Measurements from ENCODE around the gene ADAT1.

The ADAT1 gene

DNA sequence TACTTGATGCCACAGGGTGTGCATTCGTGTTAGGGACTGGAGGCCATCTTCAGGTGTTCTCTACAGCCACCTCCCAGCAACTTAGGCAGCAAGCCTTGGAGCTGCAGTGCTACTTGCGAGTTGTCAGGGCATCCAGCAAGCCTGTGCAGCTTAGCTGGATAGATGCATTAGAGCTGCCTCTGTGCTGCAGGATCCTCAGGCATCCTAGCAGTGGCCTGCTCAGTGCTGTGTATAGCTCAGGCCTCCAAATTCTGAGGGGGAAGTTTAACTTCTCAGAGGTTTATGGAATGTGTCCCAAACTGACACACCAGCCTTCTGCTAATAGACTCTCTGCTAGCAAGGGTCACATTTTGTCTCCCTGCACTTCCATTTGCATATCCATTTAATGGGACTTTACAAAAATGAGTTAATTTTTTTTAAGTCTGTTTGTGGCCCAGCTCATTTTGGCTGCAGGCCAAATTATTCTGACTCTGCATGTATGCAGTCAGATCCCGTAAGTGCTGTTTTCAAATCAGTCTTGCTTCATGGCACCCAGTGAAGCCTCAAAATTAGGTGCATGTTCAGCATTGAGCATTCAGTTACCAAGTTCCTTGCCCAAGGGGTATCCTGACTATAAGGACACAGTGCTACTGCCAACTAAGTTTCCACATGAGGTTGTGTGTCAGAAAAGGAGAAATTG, 50.1 kb downstream of the ADAT1 start:
- no peak for DNase-seq (ENCODE audit: extremely low spot score)
- ChIA-PET CTCF (no interaction called here), POLR2A (no interaction called here)
- TF ChIP-seq L3MBTL2 (conservative IDR thresholded peaks at IDR 0.05) (no peak), HDGF (IDR thresholded peaks at IDR 0.05; ENCODE audit: borderline replicate concordance) (no peak), ZNF384 (IDR thresholded peaks at IDR 0.05) (no peak), TARDBP (IDR thresholded peaks at IDR 0.05) (no peak), FOXA1 (IDR thresholded peaks at IDR 0.05) (no peak), ARNT (IDR thresholded peaks at IDR 0.05) (no peak), NFRKB (IDR thresholded peaks at IDR 0.05) (no peak)
- TF ChIP-seq, protein P1, sequence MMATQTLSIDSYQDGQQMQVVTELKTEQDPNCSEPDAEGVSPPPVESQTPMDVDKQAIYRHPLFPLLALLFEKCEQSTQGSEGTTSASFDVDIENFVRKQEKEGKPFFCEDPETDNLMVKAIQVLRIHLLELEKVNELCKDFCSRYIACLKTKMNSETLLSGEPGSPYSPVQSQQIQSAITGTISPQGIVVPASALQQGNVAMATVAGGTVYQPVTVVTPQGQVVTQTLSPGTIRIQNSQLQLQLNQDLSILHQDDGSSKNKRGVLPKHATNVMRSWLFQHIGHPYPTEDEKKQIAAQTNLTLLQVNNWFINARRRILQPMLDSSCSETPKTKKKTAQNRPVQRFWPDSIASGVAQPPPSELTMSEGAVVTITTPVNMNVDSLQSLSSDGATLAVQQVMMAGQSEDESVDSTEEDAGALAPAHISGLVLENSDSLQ (IDR thresholded peaks at IDR 0.05), result no peak

DNA sequence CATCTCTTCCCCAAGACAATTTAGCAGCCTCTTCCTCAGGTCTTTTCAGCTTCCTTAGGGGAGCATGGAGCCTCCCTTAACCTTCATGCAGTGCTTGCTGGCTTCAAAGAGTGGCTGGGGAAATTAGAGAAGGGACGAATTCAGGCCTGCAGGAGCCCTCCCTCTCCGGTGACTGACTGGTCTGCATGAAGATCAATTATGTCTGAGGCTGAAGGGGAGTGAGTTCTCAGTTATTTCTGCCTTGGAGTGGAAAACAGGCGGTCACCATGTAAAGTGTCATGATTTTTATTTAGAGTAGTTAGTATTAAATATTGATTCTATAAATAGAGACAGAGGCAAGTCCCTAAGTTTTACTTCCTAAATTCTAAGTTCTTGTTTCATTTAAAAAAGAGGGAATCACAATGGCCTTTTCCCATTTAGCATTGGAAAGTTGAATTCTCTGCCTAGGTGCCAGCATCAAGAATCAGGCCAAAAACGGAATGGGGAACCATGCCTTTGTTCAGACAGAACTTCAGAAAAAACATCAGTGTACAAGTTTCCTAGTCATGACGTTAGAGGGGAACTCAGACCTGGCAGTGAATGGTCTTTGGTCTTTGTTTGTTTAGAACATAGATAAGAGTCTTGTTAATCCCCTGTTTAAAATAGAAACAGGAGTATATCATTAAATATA, 52.5 kb downstream of the ADAT1 start:
- ChIA-PET CTCF (no interaction called here), POLR2A (no interaction called here)
- TF ChIP-seq NFRKB (IDR thresholded peaks at IDR 0.05) (no peak), ARNT (IDR thresholded peaks at IDR 0.05) (no peak), FOXA1 (IDR thresholded peaks at IDR 0.05) (no peak), TARDBP (IDR thresholded peaks at IDR 0.05) (no peak), FOXM1 (IDR thresholded peaks at IDR 0.05; ENCODE audit: borderline replicate concordance) (no peak), CTBP1 (IDR thresholded peaks at IDR 0.05; ENCODE audit: borderline replicate concordance) (no peak), SP1 (IDR thresholded peaks at IDR 0.05) (no peak), L3MBTL2 (conservative IDR thresholded peaks at IDR 0.05) (no peak), LEF1 (IDR thresholded peaks at IDR 0.05; ENCODE audit: borderline replicate concordance) (no peak), FOXK2 (IDR thresholded peaks at IDR 0.05) (no peak), SUZ12 (IDR thresholded peaks at IDR 0.05) (no peak), HDGF (IDR thresholded peaks at IDR 0.05; ENCODE audit: borderline replicate concordance) (no peak), BHLHE40 (IDR thresholded peaks at IDR 0.05; ENCODE audit: borderline replicate concordance) (no peak)
- TF ChIP-seq, protein P1 (IDR thresholded peaks at IDR 0.05), result no peak
- no peak for DNase-seq (ENCODE audit: extremely low spot score)

DNA sequence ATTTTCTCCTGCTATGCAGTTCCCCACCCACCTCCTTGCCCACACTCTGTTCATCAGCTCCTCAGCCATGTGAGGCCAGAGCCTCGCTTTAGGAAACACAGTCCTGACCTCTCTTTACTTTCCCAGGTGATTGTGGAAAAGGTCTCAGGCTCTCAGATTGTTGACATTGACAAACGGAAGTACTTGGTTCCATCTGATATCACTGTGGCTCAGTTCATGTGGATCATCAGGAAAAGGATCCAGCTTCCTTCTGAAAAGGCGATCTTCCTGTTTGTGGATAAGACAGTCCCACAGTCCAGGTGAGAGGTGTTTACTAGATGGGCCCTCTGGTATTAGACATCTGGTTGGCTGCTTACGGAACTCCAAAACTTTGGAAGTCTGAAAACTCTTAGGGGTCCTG, 55.2 kb downstream of the ADAT1 start:
- no peak for DNase-seq (ENCODE audit: extremely low spot score)
- ChIA-PET POLR2A (interaction anchor here (1.0 kb wide), 1 partner anchor 79 kb away, joined by 3 read pairs; the partner anchor contains the start of genes KARS1 and TERF2IP), CTCF (no interaction called here)
- no peak for TF ChIP-seq SUZ12 (IDR thresholded peaks at IDR 0.05)
- no peak for TF ChIP-seq SP1 (IDR thresholded peaks at IDR 0.05)
- no peak for TF ChIP-seq ELF4 (IDR thresholded peaks at IDR 0.05)
- TF ChIP-seq NFRKB (IDR thresholded peaks at IDR 0.05), result no peak
- no peak for TF ChIP-seq TARDBP (IDR thresholded peaks at IDR 0.05)
- TF ChIP-seq ZNF384 (IDR thresholded peaks at IDR 0.05), result no peak
- no peak for TF ChIP-seq HDGF (IDR thresholded peaks at IDR 0.05; ENCODE audit: borderline replicate concordance)
- TF ChIP-seq FOXM1 (IDR thresholded peaks at IDR 0.05; ENCODE audit: borderline replicate concordance), result no peak
- TF ChIP-seq L3MBTL2 (conservative IDR thresholded peaks at IDR 0.05), result no peak

DNA sequence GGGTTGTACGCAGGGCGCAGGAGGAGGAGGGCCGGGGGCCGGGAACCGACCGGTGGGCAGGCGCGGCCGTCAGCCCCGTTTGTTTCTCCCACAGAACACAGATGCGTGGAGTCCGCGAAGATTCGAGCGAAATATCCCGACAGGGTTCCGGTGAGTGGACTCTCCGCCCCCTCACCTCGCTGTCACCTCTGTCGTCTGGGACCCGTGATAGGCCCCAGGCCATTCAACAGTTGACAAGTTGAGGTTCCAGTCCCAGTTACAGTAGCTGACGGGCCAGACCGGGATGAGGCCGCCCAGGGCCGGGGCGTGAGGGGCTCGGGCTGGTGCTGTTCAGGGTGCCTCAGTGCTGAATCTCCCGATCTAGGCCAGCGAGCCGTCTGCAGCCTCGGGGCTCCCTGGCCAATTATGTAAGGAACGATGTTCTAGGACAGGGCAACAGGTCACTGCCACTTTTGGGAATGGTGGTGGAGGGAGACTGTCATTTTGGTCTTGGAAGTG, 56.3 kb downstream of the ADAT1 start:
- DNase-seq (ENCODE audit: extremely low spot score), result peak; percentile 18
- ChIA-PET POLR2A (interaction anchor here (0.6 to 3.3 kb wide), 8 partner anchors 9 to 1691 kb away, joined by 3 to 22 read pairs (median 4); partner anchors contain the start of genes KARS1, TERF2IP and TMEM231), CTCF (interaction anchor here (0.7 kb wide), 1 partner anchor 61 kb away, joined by 3 read pairs; no protein-coding TSS in a partner anchor)
- no peak for TF ChIP-seq TARDBP (IDR thresholded peaks at IDR 0.05)
- TF ChIP-seq ELF4 (IDR thresholded peaks at IDR 0.05), result no peak
- no peak for TF ChIP-seq NFRKB (IDR thresholded peaks at IDR 0.05)
- TF ChIP-seq, protein P1 (IDR thresholded peaks at IDR 0.05), result no peak
- no peak for TF ChIP-seq HDGF (IDR thresholded peaks at IDR 0.05; ENCODE audit: borderline replicate concordance)
- TF ChIP-seq CTBP1 (IDR thresholded peaks at IDR 0.05; ENCODE audit: borderline replicate concordance), result no peak
- no peak for TF ChIP-seq ZNF384 (IDR thresholded peaks at IDR 0.05)
- no peak for TF ChIP-seq BHLHE40 (IDR thresholded peaks at IDR 0.05; ENCODE audit: borderline replicate concordance)
- TF ChIP-seq LEF1 (IDR thresholded peaks at IDR 0.05; ENCODE audit: borderline replicate concordance), result no peak
- no peak for TF ChIP-seq ARNT (IDR thresholded peaks at IDR 0.05)
- no peak for TF ChIP-seq L3MBTL2 (conservative IDR thresholded peaks at IDR 0.05)

DNA sequence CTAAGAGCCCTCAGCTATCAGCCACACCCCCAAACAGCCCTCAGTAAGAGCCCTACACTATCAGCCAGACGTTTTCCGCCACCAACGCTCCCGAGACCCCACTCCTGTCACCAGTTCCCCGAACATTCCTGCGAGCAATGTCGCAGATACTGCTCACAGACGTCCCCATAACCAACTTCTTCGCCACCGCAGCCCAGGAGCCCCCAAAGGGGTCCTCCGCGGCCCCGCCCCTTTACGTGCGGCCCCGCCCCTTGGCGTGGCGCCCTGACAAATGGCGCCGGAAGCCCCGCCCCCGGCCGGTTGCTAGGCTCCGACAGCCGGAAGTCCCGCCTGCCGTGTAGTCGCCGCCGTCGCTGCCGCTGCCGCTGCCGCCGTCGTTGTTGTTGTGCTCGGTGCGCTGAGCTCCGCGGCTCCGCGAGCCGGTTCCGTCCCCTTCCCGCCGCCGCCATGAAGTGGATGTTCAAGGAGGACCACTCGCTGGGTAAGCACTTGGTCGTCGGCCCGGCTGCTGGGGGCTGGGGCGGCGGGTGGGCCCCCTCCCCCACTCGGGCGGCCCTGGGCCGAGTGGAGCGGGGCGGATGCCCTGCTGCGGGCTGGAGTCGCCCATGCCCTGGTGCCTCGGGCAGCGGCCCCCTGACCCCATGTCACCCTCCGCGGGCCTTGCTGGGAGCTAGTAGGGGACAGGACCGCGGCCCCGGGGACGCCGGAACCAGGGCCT, 56.9 kb downstream of the ADAT1 start, which contains the start of gene GABARAPL2:
Gene GABARAPL2 (plus strand): TSS at position 340 of the 718 bp plus-strand sequence. CDS start 108 bp downstream, at position 448.
- TF ChIP-seq, protein P1 (IDR thresholded peaks at IDR 0.05), result peak; percentile 87
- no peak for TF ChIP-seq L3MBTL2 (conservative IDR thresholded peaks at IDR 0.05)
- peak; percentile 92 for DNase-seq (ENCODE audit: extremely low spot score)
- ChIA-PET POLR2A (interaction anchor here (1.1 to 3.3 kb wide), 7 partner anchors 8 to 82 kb away, joined by 3 to 22 read pairs (median 4); partner anchors contain the start of genes KARS1, TERF2IP and TMEM231), CTCF (interaction anchor here (2.3 kb wide), 1 partner anchor 101 kb away, joined by 11 read pairs; no protein-coding TSS in a partner anchor)

All from HEK293T (cell line).